SKM-1 treated with dmso at 0.1 percent for 144 hours (cell line): ENCODE measurements around the gene HOXA2.

Experiments
- DNase-seq: peaks from one replicate; lab custom pipeline; 2025; ENCODE audit not compliant: unreplicated experiment; lab: John Stamatoyannopoulos, UW

HOXA2 gene

GRCh38 chr7:27100694-27101170 lies 1.8 kb downstream of the HOXA2 start:
- no peak for DNase-seq

GRCh38 chr7:27099453-27100370 lies 2.8 kb downstream of the HOXA2 start:
- no peak for DNase-seq

- DNase-seq, result no peak
These were observed 3.7 kb downstream of the HOXA2 start for GRCh38 chr7:27098578-27099451.

GRCh38 chr7:27097686-27098577 lies 4.6 kb downstream of the HOXA2 start:
- DNase-seq, result no peak

DNA sequence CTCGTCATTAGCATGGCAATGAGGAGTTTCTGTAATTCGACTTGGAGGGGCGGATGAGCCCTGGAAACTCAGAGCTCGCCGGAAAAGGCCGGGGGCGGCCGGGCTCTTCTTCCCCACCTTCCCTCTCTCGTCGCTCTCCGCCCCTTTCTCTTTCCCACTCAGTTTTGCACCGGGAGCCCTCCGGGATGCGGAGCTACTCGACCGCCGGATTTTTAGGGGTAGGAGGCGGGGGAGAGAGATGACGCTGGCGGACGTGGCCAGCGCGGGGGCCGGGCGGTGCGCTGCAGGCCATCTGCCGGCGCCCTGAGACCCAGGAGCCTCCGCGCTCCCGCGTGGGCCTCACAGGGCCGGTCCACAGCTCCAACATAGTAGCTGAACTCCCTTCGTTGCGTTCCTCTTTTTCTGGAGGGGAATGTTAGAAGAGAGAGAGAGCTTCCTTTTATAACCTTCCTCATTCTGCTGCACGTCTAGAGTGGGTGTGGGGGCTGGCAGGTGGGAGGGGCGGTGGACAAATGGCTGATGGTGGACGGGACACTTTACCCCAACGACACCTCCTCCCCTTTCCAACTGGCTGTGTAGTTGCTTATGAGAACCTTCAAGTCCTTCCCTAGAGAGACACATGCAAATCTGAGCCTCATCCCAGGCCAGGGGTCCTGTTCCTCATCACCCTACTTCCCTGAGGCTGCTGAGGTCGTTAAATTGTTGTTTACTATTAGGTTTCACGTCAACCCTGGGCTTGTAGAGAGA lies 5.5 kb downstream of the HOXA2 start:
- DNase-seq, result peak; percentile 48

- DNase-seq, result peak; percentile 84
These were observed 6.4 kb downstream of the HOXA2 start, which contains the start of gene HOXA1 for GRCh38 chr7:27095897-27096767. HOXA1 (minus strand) TSS chr7:27096000; CDS start chr7:27095912, 88 bp downstream.

DNA sequence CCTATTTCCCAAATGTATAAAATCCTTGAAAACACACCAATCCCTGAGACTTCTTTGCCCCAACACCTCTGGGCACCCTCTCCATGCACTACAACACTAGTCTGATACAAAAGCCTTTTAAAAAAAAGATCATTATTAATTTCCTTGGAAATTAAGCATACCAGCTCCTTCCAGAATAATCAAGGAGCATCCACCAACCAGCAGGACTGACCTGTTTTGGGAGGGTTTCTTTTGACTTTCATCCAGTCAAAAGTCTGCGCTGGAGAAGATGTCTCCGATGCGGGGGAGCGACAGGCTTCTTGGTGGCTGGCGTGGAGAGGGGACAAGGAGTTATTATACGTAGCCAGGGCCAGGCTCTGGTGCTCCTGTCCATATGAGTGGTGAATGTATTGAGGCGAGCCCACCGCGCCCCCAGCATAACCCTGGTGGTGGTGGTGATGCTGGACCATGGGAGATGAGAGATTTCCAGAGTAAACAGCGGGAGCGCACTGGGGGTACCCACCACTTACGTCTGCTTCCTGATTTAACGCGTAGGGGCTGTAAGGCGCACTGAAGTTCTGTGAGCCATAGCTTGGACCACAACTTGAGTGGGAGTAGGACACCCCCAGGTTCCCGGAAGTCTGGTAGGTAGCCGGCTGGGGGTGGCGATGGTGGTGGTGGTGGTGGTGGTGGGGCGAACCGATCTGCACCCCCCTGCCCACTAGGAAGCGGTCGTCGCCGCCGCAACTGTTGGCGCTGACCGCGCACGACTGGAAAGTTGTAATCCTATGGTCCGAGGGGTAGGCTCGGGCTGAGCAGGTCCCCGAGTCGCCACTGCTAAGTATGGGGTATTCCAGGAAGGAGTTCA lies 7.2 kb downstream of the HOXA2 start:
- no peak for DNase-seq

- DNase-seq, result no peak
These were observed 8.0 kb downstream of the HOXA2 start for GRCh38 chr7:27094304-27095049.

DNA sequence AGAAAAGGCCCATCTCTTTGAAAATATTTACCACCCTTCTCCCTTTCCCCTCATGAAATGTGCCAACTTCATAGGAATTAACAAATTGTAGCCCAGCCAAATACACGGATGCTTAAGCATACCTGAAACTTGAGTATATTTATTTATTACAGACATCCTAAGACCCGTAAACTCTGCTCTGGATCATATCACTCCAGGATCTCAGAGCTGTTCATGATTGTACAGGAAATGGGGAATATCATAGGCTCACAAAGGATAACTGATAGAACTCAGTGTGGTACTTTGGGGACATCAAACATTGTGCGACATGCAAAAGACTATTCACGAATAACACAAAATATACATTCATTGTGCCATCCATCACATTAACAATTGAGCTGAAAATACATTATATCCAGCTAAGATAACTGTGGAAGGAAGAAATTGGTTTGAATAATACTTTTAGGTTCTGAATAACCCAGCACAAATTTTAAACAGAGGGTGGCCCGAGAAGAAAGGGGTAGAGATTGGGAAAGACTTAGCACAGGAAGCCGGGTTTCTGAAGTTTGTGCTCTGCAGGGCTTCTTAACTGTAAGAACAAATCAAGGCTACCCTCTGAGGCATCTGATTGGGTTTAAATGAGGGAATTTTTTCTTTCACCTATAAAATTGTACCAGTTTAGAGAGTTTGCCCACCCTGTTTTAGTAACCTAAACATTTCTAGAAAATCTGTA lies 9.1 kb downstream of the HOXA2 start:
- DNase-seq, result no peak

DNA sequence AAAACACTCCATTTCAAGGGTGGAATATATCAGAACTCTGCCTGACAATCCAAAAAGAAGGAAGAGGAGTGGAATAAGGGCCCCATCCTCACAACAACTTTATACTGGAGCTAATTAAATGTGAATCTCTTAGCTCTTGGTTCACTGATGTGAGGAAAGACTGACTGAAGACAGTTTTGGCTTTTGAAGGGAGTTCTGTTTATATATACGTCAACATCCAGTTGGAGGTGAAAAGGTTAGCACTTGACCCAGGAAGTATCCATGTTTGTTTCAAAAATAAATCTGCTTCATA lies 9.7 kb downstream of the HOXA2 start:
- no peak for DNase-seq

GRCh38 chr7:27091941-27092818 lies 10.3 kb downstream of the HOXA2 start:
- DNase-seq, result no peak

DNA sequence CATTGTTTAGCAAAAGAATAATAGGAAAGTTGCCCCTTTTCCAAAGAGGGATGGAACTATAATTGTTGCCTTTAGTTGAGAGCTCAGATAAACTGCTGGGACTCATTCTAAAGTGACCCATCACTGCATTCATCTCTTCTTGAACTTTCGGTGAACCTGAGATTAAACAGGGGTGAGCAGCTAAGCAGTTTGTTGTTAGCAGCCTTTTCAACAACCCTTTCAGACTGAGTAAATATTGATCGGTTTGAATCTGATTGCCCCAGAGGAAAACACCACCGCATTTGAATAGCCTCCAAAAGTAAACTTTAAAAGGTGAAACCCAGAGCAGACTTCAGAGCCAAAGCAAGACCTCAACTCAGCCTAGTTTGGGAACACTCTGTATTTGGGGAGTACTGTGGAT lies 11.4 kb downstream of the HOXA2 start:
- DNase-seq, result no peak

GRCh38 chr7:27088002-27088922 lies 14.2 kb downstream of the HOXA2 start:
- DNase-seq, result no peak

- DNase-seq, result no peak
These were observed 18.8 kb downstream of the HOXA2 start for GRCh38 chr7:27083646-27084045.

DNA sequence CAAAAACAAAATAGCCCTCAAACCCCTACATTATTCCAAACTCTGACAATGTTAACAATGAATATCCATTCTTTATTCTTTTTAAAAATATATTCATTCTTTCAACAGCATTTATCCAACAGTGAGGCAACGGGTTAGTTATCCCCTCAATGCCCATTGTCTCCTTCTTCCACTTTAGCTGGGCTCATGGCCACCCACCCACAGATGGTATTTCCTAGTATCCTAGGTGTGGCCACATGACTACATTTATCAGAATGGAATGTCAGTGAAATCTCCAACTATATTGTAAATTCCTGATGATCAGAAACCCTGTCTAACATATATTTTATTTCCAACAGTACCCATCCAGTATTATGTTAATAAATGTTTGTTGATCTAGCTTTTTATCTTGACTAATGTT lies 20.3 kb downstream of the HOXA2 start:
- no peak for DNase-seq
